ENCODE data around the gene CHCT1. TPM values are rescaled to one million over a fixed set of nuclear protein-coding genes. Genes with fewer than 3 reads are reported as not detected.

The CHCT1 gene
- total RNA-seq, 1 donor from 2014 or later, result not detected

DNA sequence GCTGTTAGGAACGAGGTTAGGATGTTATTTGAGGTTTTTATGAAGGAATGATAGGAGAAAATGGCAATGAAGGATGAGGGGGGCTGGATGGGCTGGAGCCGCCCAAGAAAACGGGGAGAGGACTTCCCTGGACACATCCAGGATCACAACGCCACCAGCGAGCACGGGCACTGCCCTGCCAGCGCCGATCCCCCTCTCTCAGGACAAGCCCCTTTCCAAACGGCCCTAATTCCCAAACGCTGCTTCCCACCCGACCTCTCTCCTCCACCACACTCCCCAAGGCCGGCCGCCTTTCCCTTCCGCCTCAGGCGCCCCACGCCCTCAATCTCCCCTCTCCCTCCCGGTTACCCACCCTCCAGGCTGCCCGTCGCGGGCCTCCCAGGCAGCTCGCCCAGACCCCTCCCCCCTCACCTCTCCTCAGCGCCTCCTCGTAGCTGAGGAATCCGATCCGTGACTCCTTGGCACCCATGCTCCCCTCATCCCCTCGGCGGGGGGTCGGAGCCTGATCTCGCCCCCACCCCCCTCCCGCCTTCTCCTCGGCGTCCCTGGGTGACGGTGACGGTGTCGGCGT, 30.7 kb upstream of the CHCT1 start:
- H3K4me1 Mint-ChIP-seq (ENCODE audit: low read depth), result peaks cover 41% of the 10 kb centered on the region
- H3K27me3 Mint-ChIP-seq (ENCODE audit: low read depth), result no peaks in the 10 kb centered on the region
- peak overlapping the region; percentile 99 for H3K27ac Mint-ChIP-seq (ENCODE audit: unreplicated experiment)
- TF ChIP-seq, protein P1, sequence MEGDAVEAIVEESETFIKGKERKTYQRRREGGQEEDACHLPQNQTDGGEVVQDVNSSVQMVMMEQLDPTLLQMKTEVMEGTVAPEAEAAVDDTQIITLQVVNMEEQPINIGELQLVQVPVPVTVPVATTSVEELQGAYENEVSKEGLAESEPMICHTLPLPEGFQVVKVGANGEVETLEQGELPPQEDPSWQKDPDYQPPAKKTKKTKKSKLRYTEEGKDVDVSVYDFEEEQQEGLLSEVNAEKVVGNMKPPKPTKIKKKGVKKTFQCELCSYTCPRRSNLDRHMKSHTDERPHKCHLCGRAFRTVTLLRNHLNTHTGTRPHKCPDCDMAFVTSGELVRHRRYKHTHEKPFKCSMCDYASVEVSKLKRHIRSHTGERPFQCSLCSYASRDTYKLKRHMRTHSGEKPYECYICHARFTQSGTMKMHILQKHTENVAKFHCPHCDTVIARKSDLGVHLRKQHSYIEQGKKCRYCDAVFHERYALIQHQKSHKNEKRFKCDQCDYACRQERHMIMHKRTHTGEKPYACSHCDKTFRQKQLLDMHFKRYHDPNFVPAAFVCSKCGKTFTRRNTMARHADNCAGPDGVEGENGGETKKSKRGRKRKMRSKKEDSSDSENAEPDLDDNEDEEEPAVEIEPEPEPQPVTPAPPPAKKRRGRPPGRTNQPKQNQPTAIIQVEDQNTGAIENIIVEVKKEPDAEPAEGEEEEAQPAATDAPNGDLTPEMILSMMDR (IDR thresholded peaks at IDR 0.05), result no peak
- H3K9me3 Mint-ChIP-seq (ENCODE audit: low read depth), result no peaks in the 10 kb centered on the region
- peak overlapping the region; percentile 85 for H3K4me3 Mint-ChIP-seq (ENCODE audit: unreplicated experiment)
- DNase-seq (ENCODE audit: low spot score), result peak; percentile 89
- no peaks in the 10 kb centered on the region for H3K36me3 Mint-ChIP-seq (ENCODE audit: low read depth)

DNA sequence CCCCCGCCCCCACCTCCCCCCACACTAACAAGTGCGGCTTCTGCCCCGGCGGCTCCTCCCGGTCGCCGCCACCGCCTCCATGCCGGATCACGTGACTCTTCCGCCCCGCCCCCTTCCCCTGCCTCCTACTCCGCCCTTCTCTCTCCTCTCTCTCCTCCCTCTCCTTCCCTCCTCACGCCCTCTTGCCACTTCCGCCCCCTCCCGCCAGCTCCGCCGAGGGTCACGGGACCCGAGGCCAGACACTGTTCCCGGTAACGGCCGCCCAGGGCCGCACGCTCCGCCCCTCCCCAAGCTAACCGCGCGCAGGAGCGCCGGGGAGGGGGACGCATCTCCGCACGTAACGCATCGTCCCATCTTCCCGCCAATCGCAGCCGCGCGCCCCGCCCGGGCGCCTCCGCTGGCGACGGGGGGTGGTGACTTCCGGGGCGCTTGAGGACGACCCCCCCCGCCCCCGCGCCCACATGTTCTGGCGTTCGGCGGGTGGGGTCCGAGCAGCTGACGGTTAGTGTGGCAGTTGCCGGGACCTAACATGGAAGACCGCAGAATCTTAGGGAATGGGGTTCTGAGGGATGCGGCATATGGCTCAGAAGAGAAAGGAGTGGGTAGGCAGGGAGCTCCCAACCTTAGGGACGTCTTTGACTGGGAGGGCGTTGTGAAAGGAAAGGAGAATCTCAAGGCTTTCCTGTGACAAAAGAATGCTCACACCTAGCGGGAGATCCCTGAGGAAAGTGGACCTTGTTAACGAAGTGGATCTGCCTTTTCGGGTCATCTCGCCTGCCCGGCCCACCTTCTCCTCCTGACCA, 30.0 kb upstream of the CHCT1 start, which contains the start of gene USP32:
TSS of gene USP32 (minus strand) at position 92 of the 803 bp plus-strand sequence. CDS start 194 bp downstream, outside the sequence.
- TF ChIP-seq, protein P1 (IDR thresholded peaks at IDR 0.05), result peak; percentile 57
- H3K4me1 Mint-ChIP-seq (ENCODE audit: low read depth), result peaks cover 38% of the 10 kb centered on the region

DNA sequence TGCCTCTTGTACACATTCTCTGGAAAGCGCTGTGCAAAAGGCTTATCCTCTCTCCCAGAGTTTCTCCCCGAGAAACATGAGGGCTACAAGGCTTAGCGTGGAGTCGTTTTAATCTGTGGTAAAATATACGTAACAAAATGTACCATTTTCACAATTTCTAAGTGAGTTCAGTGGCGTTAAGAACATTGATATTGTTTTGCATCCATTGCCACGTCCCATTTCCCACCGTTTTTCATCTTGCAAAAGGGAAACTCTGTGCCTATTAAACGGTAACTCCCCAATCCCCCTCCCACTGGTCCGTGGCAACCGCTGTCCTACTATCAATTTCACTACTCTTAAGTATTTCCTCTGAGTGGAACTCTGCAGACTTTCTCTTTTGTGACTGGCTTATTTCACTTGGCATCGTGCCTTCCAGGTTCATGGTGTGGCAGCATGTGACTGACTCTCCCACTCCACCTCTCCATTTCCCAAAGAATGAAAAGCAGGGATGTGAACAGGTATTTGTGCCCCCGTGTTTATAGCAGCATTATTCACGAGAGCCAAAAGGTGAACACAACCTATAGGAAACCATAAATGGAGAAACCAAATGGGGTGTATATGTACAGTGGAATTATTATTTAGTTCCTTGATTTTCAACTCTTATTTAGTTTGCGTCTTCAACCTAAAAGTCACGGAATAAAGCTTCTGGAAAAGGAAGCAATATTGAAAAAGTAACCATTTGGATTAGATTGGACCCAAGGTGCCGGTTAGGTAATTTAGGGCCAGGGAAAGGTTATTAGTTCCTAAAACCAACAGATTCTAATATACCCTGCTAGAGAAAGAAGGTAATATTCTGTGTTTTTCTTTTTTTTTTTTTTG, 29.2 kb upstream of the CHCT1 start:
- DNase-seq (ENCODE audit: low spot score), result no peak
- H3K27ac Mint-ChIP-seq (ENCODE audit: unreplicated experiment), result peak overlapping the region; percentile 99
- no peaks in the 10 kb centered on the region for H3K27me3 Mint-ChIP-seq (ENCODE audit: low read depth)
- H3K4me1 Mint-ChIP-seq (ENCODE audit: low read depth), result peaks cover 35% of the 10 kb centered on the region
- H3K9me3 Mint-ChIP-seq (ENCODE audit: low read depth), result no peaks in the 10 kb centered on the region
- no peaks in the 10 kb centered on the region for H3K36me3 Mint-ChIP-seq (ENCODE audit: low read depth)
- H3K4me3 Mint-ChIP-seq (ENCODE audit: unreplicated experiment), result peak overlapping the region; percentile 85
- TF ChIP-seq, protein P1 (IDR thresholded peaks at IDR 0.05), result no peak

More for the DNA sequence above, 30.0 kb upstream of the CHCT1 start, which contains the start of gene USP32:
- peak; percentile 98 for DNase-seq (ENCODE audit: low spot score)
- Mint-ChIP-seq H3K27ac (ENCODE audit: unreplicated experiment) (peak within 1 kb of the TSS; percentile 99), H3K27me3 (ENCODE audit: low read depth) (no peaks in the 10 kb centered on the region), H3K4me3 (ENCODE audit: unreplicated experiment) (peak within 1 kb of the TSS; percentile 85), H3K9me3 (ENCODE audit: low read depth) (no peaks in the 10 kb centered on the region), H3K36me3 (ENCODE audit: low read depth) (no peaks in the 10 kb centered on the region)

DNA sequence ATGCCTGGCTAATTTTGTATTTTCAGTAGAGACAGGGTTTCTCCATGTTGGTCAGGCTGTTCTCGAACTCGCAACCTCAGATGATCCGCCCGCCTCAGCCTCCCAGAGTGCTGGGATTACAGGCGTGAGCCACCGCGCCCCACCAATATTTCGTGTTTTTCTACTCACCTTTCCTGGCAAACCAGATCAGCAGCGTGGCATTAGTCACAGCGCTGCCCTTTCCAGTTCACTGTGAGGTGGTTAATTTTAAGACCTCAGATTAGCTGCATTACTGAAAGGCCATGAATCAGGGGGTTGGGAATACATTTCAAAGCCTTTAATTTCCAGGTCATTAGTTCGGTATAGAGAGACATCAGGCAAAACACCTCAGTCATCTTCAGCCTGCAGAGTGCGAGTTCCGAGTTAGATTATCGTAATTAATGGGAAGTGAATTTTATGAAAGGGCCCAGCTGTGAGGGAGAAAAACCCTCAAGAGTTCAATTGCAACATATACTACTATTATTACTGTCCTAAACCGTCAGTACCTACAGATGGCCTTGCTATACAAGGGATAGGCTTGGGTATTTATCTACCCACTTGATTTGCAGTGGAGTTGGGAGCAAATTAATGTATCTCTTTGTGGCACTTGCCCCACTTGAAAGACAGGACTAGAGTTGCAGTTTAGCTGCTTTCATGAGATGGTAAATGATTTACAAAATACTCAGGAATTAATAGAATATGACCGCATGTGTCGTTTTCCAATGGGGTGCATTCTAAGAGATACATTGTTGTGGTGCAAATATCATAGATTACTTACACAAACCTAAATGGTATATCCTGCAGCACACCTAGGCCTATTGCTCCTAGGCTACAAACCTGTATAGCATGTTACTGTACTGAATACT, 28.2 kb upstream of the CHCT1 start:
- no peaks in the 10 kb centered on the region for H3K27me3 Mint-ChIP-seq (ENCODE audit: low read depth)
- no peak overlapping the region for H3K4me3 Mint-ChIP-seq (ENCODE audit: unreplicated experiment)
- TF ChIP-seq, protein P1 (IDR thresholded peaks at IDR 0.05), result no peak
- peak overlapping the region; percentile 57 for H3K27ac Mint-ChIP-seq (ENCODE audit: unreplicated experiment)
- peaks cover 25% of the 10 kb centered on the region for H3K4me1 Mint-ChIP-seq (ENCODE audit: low read depth)
- H3K36me3 Mint-ChIP-seq (ENCODE audit: low read depth), result no peaks in the 10 kb centered on the region
- no peaks in the 10 kb centered on the region for H3K9me3 Mint-ChIP-seq (ENCODE audit: low read depth)
- DNase-seq (ENCODE audit: low spot score), result no peak
